ENCODE measurements around the gene ZNF274.
"Not testable (repeated sequence)": the region's sequence is repeated elsewhere in the genome, so short reads cannot be mapped to it uniquely, and the experiment has no call there.

The ZNF274 gene

GRCh38 chr19:58217069-58217481, 34.2 kb downstream of the ZNF274 start:
- Histone ChIP-seq H3K36me3 (ENCODE audit: insufficient read depth, low read length) (peaks cover 24% of the 10 kb centered on the region), H3K4me1 (ENCODE audit: control insufficient read depth, insufficient read depth, low read length) (no peaks in the 10 kb centered on the region), H3K9me3 (replicated peaks; ENCODE audit: low read length) (peaks cover 35% of the 10 kb centered on the region), H3K4me3 (ENCODE audit: low read length) (no peak overlapping the region), H3K27me3 (ENCODE audit: control insufficient read depth, insufficient read depth, low read length) (no peaks in the 10 kb centered on the region), H3K4me2 (ENCODE audit: low read length) (no peak overlapping the region), H3K9ac (ENCODE audit: low read depth, low read length) (no peak overlapping the region)

GRCh38 chr19:58217607-58218391, 34.9 kb downstream of the ZNF274 start:
- Histone ChIP-seq H3K4me3 (ENCODE audit: low read length) (no peak overlapping the region), H3K4me1 (ENCODE audit: control insufficient read depth, insufficient read depth, low read length) (no peaks in the 10 kb centered on the region), H3K27me3 (ENCODE audit: control insufficient read depth, insufficient read depth, low read length) (no peaks in the 10 kb centered on the region), H3K36me3 (ENCODE audit: insufficient read depth, low read length) (peaks cover 16% of the 10 kb centered on the region), H3K9ac (ENCODE audit: low read depth, low read length) (no peak overlapping the region), H3K9me3 (replicated peaks; ENCODE audit: low read length) (peaks cover 28% of the 10 kb centered on the region), H3K4me2 (ENCODE audit: low read length) (no peak overlapping the region)

- Histone ChIP-seq H3K9me3 (replicated peaks; ENCODE audit: low read length) (peaks cover 17% of the 10 kb centered on the region), H3K9ac (ENCODE audit: low read depth, low read length) (no peak overlapping the region), H3K4me1 (ENCODE audit: control insufficient read depth, insufficient read depth, low read length) (no peaks in the 10 kb centered on the region), H3K4me2 (ENCODE audit: low read length) (no peak overlapping the region), H3K36me3 (ENCODE audit: insufficient read depth, low read length) (peaks cover 5% of the 10 kb centered on the region), H3K27me3 (ENCODE audit: control insufficient read depth, insufficient read depth, low read length) (no peaks in the 10 kb centered on the region), H3K4me3 (ENCODE audit: low read length) (no peak overlapping the region)
Observed at GRCh38 chr19:58218899-58219298, 36.0 kb downstream of the ZNF274 start.

- peak overlapping the region; percentile 93 for H3K4me3 ChIP-seq (ENCODE audit: low read length)
- H3K27me3 ChIP-seq (ENCODE audit: control insufficient read depth, insufficient read depth, low read length) = no peaks in the 10 kb centered on the region
- H3K9me3 ChIP-seq (replicated peaks; ENCODE audit: low read length) = peaks cover 8% of the 10 kb centered on the region
- H3K4me2 ChIP-seq (ENCODE audit: low read length) = peak overlapping the region; percentile 94
- H3K36me3 ChIP-seq (ENCODE audit: insufficient read depth, low read length) = peaks cover 34% of the 10 kb centered on the region
- peaks cover 13% of the 10 kb centered on the region for H3K4me1 ChIP-seq (ENCODE audit: control insufficient read depth, insufficient read depth, low read length)
- H3K9ac ChIP-seq (ENCODE audit: low read depth, low read length) = peak overlapping the region; percentile 88
Observed at GRCh38 chr19:58227964-58228584, 45.2 kb downstream of the ZNF274 start.

GRCh38 chr19:58228585-58229254, 45.9 kb downstream of the ZNF274 start, which contains the start of gene ZNF544:
ZNF544 (plus strand) TSS chr19:58228914; CDS start chr19:58244024, 15,110 bp downstream.
- Histone ChIP-seq H3K4me2 (ENCODE audit: low read length) (peak within 1 kb of the TSS; percentile 94), H3K4me1 (ENCODE audit: control insufficient read depth, insufficient read depth, low read length) (peaks cover 13% of the 10 kb centered on the region), H3K4me3 (ENCODE audit: low read length) (peak within 1 kb of the TSS; percentile 93), H3K27me3 (ENCODE audit: control insufficient read depth, insufficient read depth, low read length) (no peaks in the 10 kb centered on the region), H3K9me3 (replicated peaks; ENCODE audit: low read length) (peaks cover 8% of the 10 kb centered on the region), H3K9ac (ENCODE audit: low read depth, low read length) (peak within 1 kb of the TSS; percentile 88), H3K36me3 (ENCODE audit: insufficient read depth, low read length) (peaks cover 40% of the 10 kb centered on the region)

- Histone ChIP-seq H3K4me3 (ENCODE audit: low read length) (peak overlapping the region; percentile 93), H3K36me3 (ENCODE audit: insufficient read depth, low read length) (peaks cover 45% of the 10 kb centered on the region), H3K4me1 (ENCODE audit: control insufficient read depth, insufficient read depth, low read length) (peaks cover 13% of the 10 kb centered on the region), H3K9me3 (replicated peaks; ENCODE audit: low read length) (peaks cover 8% of the 10 kb centered on the region), H3K4me2 (ENCODE audit: low read length) (peak overlapping the region; percentile 94), H3K9ac (ENCODE audit: low read depth, low read length) (peak overlapping the region; percentile 88), H3K27me3 (ENCODE audit: control insufficient read depth, insufficient read depth, low read length) (no peaks in the 10 kb centered on the region)
Observed at GRCh38 chr19:58229255-58229639, 46.4 kb downstream of the ZNF274 start.

GRCh38 chr19:58237324-58237723, 54.5 kb downstream of the ZNF274 start:
- Histone ChIP-seq H3K4me3 (ENCODE audit: low read length) (no peak overlapping the region), H3K27me3 (ENCODE audit: control insufficient read depth, insufficient read depth, low read length) (no peaks in the 10 kb centered on the region), H3K36me3 (ENCODE audit: insufficient read depth, low read length) (peaks cover 62% of the 10 kb centered on the region), H3K4me2 (ENCODE audit: low read length) (no peak overlapping the region), H3K4me1 (ENCODE audit: control insufficient read depth, insufficient read depth, low read length) (no peaks in the 10 kb centered on the region), H3K9me3 (replicated peaks; ENCODE audit: low read length) (peaks cover 3% of the 10 kb centered on the region), H3K9ac (ENCODE audit: low read depth, low read length) (no peak overlapping the region)

- Histone ChIP-seq H3K9me3 (replicated peaks; ENCODE audit: low read length) (peaks cover 17% of the 10 kb centered on the region), H3K4me2 (ENCODE audit: low read length) (no peak overlapping the region), H3K27me3 (ENCODE audit: control insufficient read depth, insufficient read depth, low read length) (no peaks in the 10 kb centered on the region), H3K36me3 (ENCODE audit: insufficient read depth, low read length) (peaks cover 74% of the 10 kb centered on the region), H3K4me3 (ENCODE audit: low read length) (no peak overlapping the region), H3K9ac (ENCODE audit: low read depth, low read length) (no peak overlapping the region), H3K4me1 (ENCODE audit: control insufficient read depth, insufficient read depth, low read length) (no peaks in the 10 kb centered on the region)
Observed at GRCh38 chr19:58243351-58243750, 60.5 kb downstream of the ZNF274 start.

GRCh38 chr19:58248886-58249285, 66.0 kb downstream of the ZNF274 start:
- peaks cover 62% of the 10 kb centered on the region for H3K9me3 ChIP-seq (replicated peaks; ENCODE audit: low read length)
- no peak overlapping the region for H3K4me2 ChIP-seq (ENCODE audit: low read length)
- no peaks in the 10 kb centered on the region for H3K27me3 ChIP-seq (ENCODE audit: control insufficient read depth, insufficient read depth, low read length)
- H3K36me3 ChIP-seq (ENCODE audit: insufficient read depth, low read length) = peaks cover 91% of the 10 kb centered on the region
- H3K4me1 ChIP-seq (ENCODE audit: control insufficient read depth, insufficient read depth, low read length) = no peaks in the 10 kb centered on the region
- H3K4me3 ChIP-seq (ENCODE audit: low read length) = no peak overlapping the region
- H3K9ac ChIP-seq (ENCODE audit: low read depth, low read length) = no peak overlapping the region

GRCh38 chr19:58252102-58252685, 69.3 kb downstream of the ZNF274 start:
- Histone ChIP-seq H3K27me3 (ENCODE audit: control insufficient read depth, insufficient read depth, low read length) (no peaks in the 10 kb centered on the region), H3K4me1 (ENCODE audit: control insufficient read depth, insufficient read depth, low read length) (no peaks in the 10 kb centered on the region), H3K9me3 (replicated peaks; ENCODE audit: low read length) (peaks cover 67% of the 10 kb centered on the region), H3K36me3 (ENCODE audit: insufficient read depth, low read length) (peaks cover 87% of the 10 kb centered on the region), H3K4me2 (ENCODE audit: low read length) (no peak overlapping the region), H3K9ac (ENCODE audit: low read depth, low read length) (no peak overlapping the region), H3K4me3 (ENCODE audit: low read length) (no peak overlapping the region)

- H3K36me3 ChIP-seq (ENCODE audit: insufficient read depth, low read length) = peaks cover 84% of the 10 kb centered on the region
Observed at GRCh38 chr19:58258259-58258658, 75.4 kb downstream of the ZNF274 start.

More at GRCh38 chr19:58258259-58258658, 75.4 kb downstream of the ZNF274 start:
- not testable (repeated sequence) for H3K4me1 ChIP-seq (ENCODE audit: control insufficient read depth, insufficient read depth, low read length); H3K9ac ChIP-seq (ENCODE audit: low read depth, low read length); H3K27me3 ChIP-seq (ENCODE audit: control insufficient read depth, insufficient read depth, low read length); H3K4me2 ChIP-seq (ENCODE audit: low read length); H3K4me3 ChIP-seq (ENCODE audit: low read length)
- H3K9me3 ChIP-seq (replicated peaks; ENCODE audit: low read length) = peaks cover 80% of the 10 kb centered on the region

All from skeletal muscle satellite cell (primary cell).